Measurements from ENCODE around the gene SMG6. TPM values are rescaled to one million over a fixed set of nuclear protein-coding genes. Genes with fewer than 3 reads are reported as not detected.

The SMG6 gene
- 34.9 and 63.1 TPM in 2 replicates for total RNA-seq (2014; rRNA removed; shearing (Covaris generic))
- polyA plus RNA-seq (2016; fragmentation: Nextera tagmentation; extraction: Ambion mirVana) = 16.8 and 18.7 TPM in 2 replicates

GRCh38 chr17:2303204-2304188 is at the start of gene SMG6, which contains the start of gene SRR:
SMG6 (minus strand) TSS chr17:2303785; CDS start chr17:2303720, 65 bp downstream.
SRR (plus strand) TSS chr17:2303950; CDS start chr17:2315561, 11,611 bp downstream.
- peak within 1 kb of the TSS; percentile 85 for H3K27ac ChIP-seq
- H3K4me3 ChIP-seq = peak within 1 kb of the TSS; percentile 97
- H3K36me3 ChIP-seq (ENCODE audit: low read depth) = peaks cover 3% of the 10 kb centered on the region; the same call in 1 of the 2 replicates
- WGBS, 2 experiments (ENCODE audit: low coverage in 1 of 2, low lambda C conversion rate in 2 of 2, missing lambda C conversion rate in 2 of 2) = 1% methylated on average over 59 to 87 of the region's 108 CpGs
- H3K4me1 ChIP-seq (ENCODE audit: insufficient read depth) = 0 out of 2 replicates have a peak, but pooled peaks cover 7% of the 10 kb centered on the region
- H3K4me2 ChIP-seq (ENCODE audit: unreplicated experiment) = peak within 1 kb of the TSS; percentile 90
- no peaks in the 10 kb centered on the region for H3K9me2 ChIP-seq (ENCODE audit: insufficient read depth)
- TF ChIP-seq EZH2phosphoT487 (IDR thresholded peaks at IDR 0.05; ENCODE audit: insufficient read depth, low read depth) = no peak
- TF ChIP-seq EZH2 (IDR thresholded peaks at IDR 0.05; ENCODE audit: insufficient read depth, poor library complexity, severe bottlenecking) = no peak
- no peaks in the 10 kb centered on the region for H3K9me3 ChIP-seq (ENCODE audit: low read depth)
- H3F3A ChIP-seq (ENCODE audit: insufficient read depth) = no peaks in the 10 kb centered on the region; the same call in 1 of the 2 replicates
- H4K20me1 ChIP-seq (ENCODE audit: insufficient read depth) = no peaks in the 10 kb centered on the region
- H3K79me2 ChIP-seq (ENCODE audit: insufficient read depth) = peaks cover 89% of the 10 kb centered on the region
- H2AFZ ChIP-seq = peak within 1 kb of the TSS; percentile 87
- in situ Hi-C loops (cut with MboI) = no loop called here
- peak; percentile 95 for DNase-seq
- no peaks in the 10 kb centered on the region for H3K27me3 ChIP-seq (replicated peaks; ENCODE audit: insufficient read depth)
- H3K9ac ChIP-seq = peak within 1 kb of the TSS; percentile 95

DNA sequence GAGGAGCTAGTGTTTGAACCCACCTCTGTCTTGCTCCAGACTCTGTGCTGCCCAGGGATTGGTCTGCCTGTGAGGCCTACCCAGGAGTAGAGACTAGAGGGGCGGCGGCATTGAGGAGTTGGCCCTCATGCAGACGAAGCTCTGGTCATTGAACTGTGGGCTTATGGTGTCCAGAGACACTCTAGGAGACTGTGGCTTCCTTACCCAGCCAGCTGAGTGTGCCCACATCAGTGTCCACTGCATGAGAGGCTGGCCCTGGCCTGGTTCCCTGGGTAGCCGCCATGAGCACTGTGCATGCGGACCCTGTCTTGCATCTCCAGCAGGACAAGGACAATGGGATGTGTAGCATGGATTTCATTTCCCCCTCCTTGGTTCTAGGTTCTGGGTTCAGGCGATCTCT is 47.7 kb upstream of the SMG6 start:
- Histone ChIP-seq H3K4me1 (ENCODE audit: insufficient read depth) (peaks cover 7% of the 10 kb centered on the region; the same call in 1 of the 2 replicates), H3K9ac (no peak overlapping the region), H3K36me3 (ENCODE audit: low read depth) (no peaks in the 10 kb centered on the region), H3K9me2 (ENCODE audit: insufficient read depth) (no peaks in the 10 kb centered on the region), H3F3A (ENCODE audit: insufficient read depth) (no peaks in the 10 kb centered on the region), H3K9me3 (ENCODE audit: low read depth) (no peaks in the 10 kb centered on the region), H3K4me2 (ENCODE audit: unreplicated experiment) (no peak overlapping the region), H3K27me3 (replicated peaks; ENCODE audit: insufficient read depth) (no peaks in the 10 kb centered on the region), H3K79me2 (ENCODE audit: insufficient read depth) (no peaks in the 10 kb centered on the region), H4K20me1 (ENCODE audit: insufficient read depth) (no peaks in the 10 kb centered on the region), H3K4me3 (no peak overlapping the region), H2AFZ (no peak overlapping the region), H3K27ac (no peak overlapping the region)
- in situ Hi-C loops (cut with MboI) = no loop called here
- TF ChIP-seq EZH2 (IDR thresholded peaks at IDR 0.05; ENCODE audit: insufficient read depth, poor library complexity, severe bottlenecking) (no peak), EZH2phosphoT487 (IDR thresholded peaks at IDR 0.05; ENCODE audit: insufficient read depth, low read depth) (no peak)
- no peak for DNase-seq
- 95 to 98% methylated on average over 6 of the region's 6 CpGs for WGBS, 2 experiments (ENCODE audit: low coverage in 1 of 2, low lambda C conversion rate in 2 of 2, missing lambda C conversion rate in 2 of 2)

GRCh38 chr17:2347805-2348685 is 44.5 kb upstream of the SMG6 start:
- no peak for TF ChIP-seq EZH2phosphoT487 (IDR thresholded peaks at IDR 0.05; ENCODE audit: insufficient read depth, low read depth)
- no peak for TF ChIP-seq EZH2 (IDR thresholded peaks at IDR 0.05; ENCODE audit: insufficient read depth, poor library complexity, severe bottlenecking)
- Histone ChIP-seq H3K9me3 (ENCODE audit: low read depth) (no peaks in the 10 kb centered on the region), H3K9me2 (ENCODE audit: insufficient read depth) (no peaks in the 10 kb centered on the region), H3K79me2 (ENCODE audit: insufficient read depth) (no peaks in the 10 kb centered on the region), H3K27ac (peak overlapping the region; percentile 33), H3K4me3 (no peak overlapping the region), H3K27me3 (replicated peaks; ENCODE audit: insufficient read depth) (no peaks in the 10 kb centered on the region), H4K20me1 (ENCODE audit: insufficient read depth) (no peaks in the 10 kb centered on the region), H3F3A (ENCODE audit: insufficient read depth) (no peaks in the 10 kb centered on the region), H3K9ac (0 out of 2 replicates have a peak overlapping the region, but pooled peaks have one; percentile 2), H3K4me1 (ENCODE audit: insufficient read depth) (peaks cover 7% of the 10 kb centered on the region; the same call in 1 of the 2 replicates), H3K4me2 (ENCODE audit: unreplicated experiment) (no peak overlapping the region), H2AFZ (no peak overlapping the region), H3K36me3 (ENCODE audit: low read depth) (no peaks in the 10 kb centered on the region)
- DNase-seq = peak; percentile 88
- 52 to 58% methylated on average over 11 of the region's 11 CpGs for WGBS, 2 experiments (ENCODE audit: low coverage in 1 of 2, low lambda C conversion rate in 2 of 2, missing lambda C conversion rate in 2 of 2)
- in situ Hi-C loops (cut with MboI) = no loop called here

GRCh38 chr17:2346475-2346874 is 42.9 kb upstream of the SMG6 start:
- in situ Hi-C loops (cut with MboI) = no loop called here
- Histone ChIP-seq H3K27me3 (replicated peaks; ENCODE audit: insufficient read depth) (no peaks in the 10 kb centered on the region), H3K9ac (no peak overlapping the region), H3K4me1 (ENCODE audit: insufficient read depth) (peaks cover 7% of the 10 kb centered on the region; the same call in 1 of the 2 replicates), H3K79me2 (ENCODE audit: insufficient read depth) (no peaks in the 10 kb centered on the region), H4K20me1 (ENCODE audit: insufficient read depth) (no peaks in the 10 kb centered on the region), H2AFZ (no peak overlapping the region), H3K36me3 (ENCODE audit: low read depth) (no peaks in the 10 kb centered on the region), H3K4me2 (ENCODE audit: unreplicated experiment) (no peak overlapping the region), H3K4me3 (no peak overlapping the region), H3F3A (ENCODE audit: insufficient read depth) (no peaks in the 10 kb centered on the region), H3K27ac (no peak overlapping the region), H3K9me2 (ENCODE audit: insufficient read depth) (no peaks in the 10 kb centered on the region), H3K9me3 (ENCODE audit: low read depth) (no peaks in the 10 kb centered on the region)
- no peak for DNase-seq
- 70 to 73% methylated on average over 8 of the region's 8 CpGs for whole genome bisulfite sequencing, 2 experiments (ENCODE audit: low coverage in 1 of 2, low lambda C conversion rate in 2 of 2, missing lambda C conversion rate in 2 of 2)
- TF ChIP-seq EZH2 (IDR thresholded peaks at IDR 0.05; ENCODE audit: insufficient read depth, poor library complexity, severe bottlenecking) (no peak), EZH2phosphoT487 (IDR thresholded peaks at IDR 0.05; ENCODE audit: insufficient read depth, low read depth) (no peak)
